Endothelial cell of umbilical vein (primary cell): Measurements from ENCODE around the gene WDR43. TPM values are rescaled to one million over a fixed set of nuclear protein-coding genes. Genes with fewer than 3 reads are reported as not detected.

ENCODE experiments used
- BruUV-seq: library from RNA; stranded (reverse); fragments of 400-500 nt; replicated peaks from 2 replicates; lab custom pipeline; 2021; lab: Mats Ljungman, UMichigan
- CTCF ChIA-PET: fragments of 300-600, 350-600 bp; sonication (Branson Sonifier 250); formaldehyde crosslinking; loops from one replicate; lab custom pipeline; 2021; ENCODE audit warnings: antibody characterized with exemption, inconsistent platforms; lab: Charles Lee
- POLR2A ChIA-PET: fragments of 300-600, 350-600 bp; sonication (Branson Sonifier 250); formaldehyde crosslinking; loops from one replicate; lab custom pipeline; 2021; ENCODE audit warnings: antibody characterized with exemption, inconsistent platforms; lab: Charles Lee
- DNase-seq: peaks from one replicate; pipeline ENCODE4 v3.0.0-alpha.2; 2011; ENCODE audit warnings: low read depth, low spot score
- FAIRE-seq: peaks from 2 replicates; lab custom pipeline; 2011; peaks lifted over from hg19 to GRCh38; lab: Jason Lieb, UNC
- H2AFZ ChIP-seq: 2 replicates; pipeline ENCODE4 v1.6.0; 2012; ENCODE audit warnings: low read depth, low read length, control low read depth, inconsistent platforms
- H3K27ac ChIP-seq: 2 replicates; pipeline ENCODE4 v1.5.1; 2011; ENCODE audit warnings: low read depth, mild to moderate bottlenecking, control low read depth, low read length, moderate library complexity; ENCODE audit not compliant: insufficient read depth
- H3K27me3 ChIP-seq, 2 experiments: 2 replicates each; pipeline versions ENCODE4 v1.6.0 to v1.6.1; 2011; ENCODE audit warnings: low read length in 2 of 2, mixed read lengths in 1 of 2; ENCODE audit not compliant: control insufficient read depth in 2 of 2, insufficient read depth in 2 of 2
- H3K36me3 ChIP-seq, 2 experiments: 2 replicates in 1 of 2; 3 replicates in 1 of 2; pipeline ENCODE4 v1.5.1; 2011; ENCODE audit warnings: low read length in 2 of 2, mild to moderate bottlenecking in 1 of 2, moderate library complexity in 1 of 2; ENCODE audit not compliant: control insufficient read depth in 2 of 2, insufficient read depth in 2 of 2; ENCODE audit errors: extremely low read depth in 1 of 2
- H3K4me1 ChIP-seq: 3 replicates; pipeline ENCODE4 v1.5.1; 2011; ENCODE audit warnings: mild to moderate bottlenecking, low read length; ENCODE audit not compliant: control insufficient read depth, insufficient read depth; ENCODE audit errors: extremely low read depth
- H3K4me2 ChIP-seq: 2 replicates; pipeline ENCODE4 v1.6.1; 2011; ENCODE audit warnings: low read length, control low read depth, mixed read lengths; ENCODE audit not compliant: insufficient read depth
- H3K4me3 ChIP-seq, 3 experiments: fragments of 200-600 bp in 1 of 3; sonication (generic), shearing (Covaris generic) in 1 of 3; replicated peaks in 1 of 3; 2 replicates each; pipeline ENCODE4 v1.5.1; 2011 to 2016; ENCODE audit warnings: control low read depth in 3 of 3, low read length in 3 of 3, mild to moderate bottlenecking in 2 of 3, inconsistent platforms in 1 of 3, low read depth in 1 of 3, moderate library complexity in 1 of 3; ENCODE audit not compliant: insufficient read depth in 1 of 3
- H3K79me2 ChIP-seq: 2 replicates; pipeline ENCODE4 v1.6.0; 2012; ENCODE audit warnings: low read length, inconsistent platforms; ENCODE audit not compliant: control insufficient read depth, insufficient read depth
- H3K9ac ChIP-seq: replicated peaks from 2 replicates; pipeline ENCODE3; 2011; ENCODE audit warnings: low read length, control low read depth; ENCODE audit not compliant: insufficient read depth; ENCODE audit errors: extremely low read depth
- H3K9me1 ChIP-seq: replicated peaks from 3 replicates; pipeline ENCODE4 v1.6.0; 2011; ENCODE audit warnings: mild to moderate bottlenecking, low read length; ENCODE audit not compliant: control insufficient read depth, insufficient read depth; ENCODE audit errors: extremely low read depth
- H3K9me3 ChIP-seq: replicated peaks from 2 replicates; pipeline ENCODE4 v1.5.1; 2012; ENCODE audit warnings: low read length, inconsistent platforms; ENCODE audit not compliant: control insufficient read depth, insufficient read depth
- H4K20me1 ChIP-seq: replicated peaks from 2 replicates; pipeline ENCODE3; 2011; ENCODE audit warnings: mild to moderate bottlenecking, low read length; ENCODE audit not compliant: control insufficient read depth, insufficient read depth; ENCODE audit errors: extremely low read depth
- CTCF ChIP-seq, 2 donors: IDR thresholded peaks; 1 replicate in 1 of 2; 2 replicates in 1 of 2; pipeline ENCODE4 v1.5.1; 2011; ENCODE audit warnings: low read length in 2 of 2, mild to moderate bottlenecking in 2 of 2, moderate library complexity in 2 of 2, control low read depth in 1 of 2, inconsistent platforms in 1 of 2, low read depth in 1 of 2; ENCODE audit not compliant: insufficient read depth in 1 of 2; ENCODE audit errors: extremely low read depth in 1 of 2
- EZH2 ChIP-seq: IDR thresholded peaks from 2 replicates; pipeline ENCODE4 v1.6.1; 2012; ENCODE audit warnings: borderline replicate concordance, low read depth, mild to moderate bottlenecking, moderate library complexity, low read length, inconsistent platforms; ENCODE audit not compliant: severe bottlenecking
- FOS ChIP-seq: IDR thresholded peaks from 2 replicates; pipeline ENCODE4 v1.6.1; 2011; ENCODE audit warnings: mild to moderate bottlenecking, low read length, moderate library complexity, borderline replicate concordance; ENCODE audit not compliant: insufficient read depth
- GATA2 ChIP-seq: IDR thresholded peaks from 2 replicates; pipeline ENCODE4 v1.7.0; 2011; ENCODE audit warnings: low read depth, mild to moderate bottlenecking, moderate library complexity, mixed read lengths, low read length; ENCODE audit not compliant: insufficient read length, insufficient read depth
- JUN ChIP-seq: IDR thresholded peaks from 2 replicates; pipeline ENCODE4 v1.6.1; 2011; ENCODE audit warnings: borderline replicate concordance, low read depth; ENCODE audit not compliant: insufficient read length, insufficient read depth
- MAX ChIP-seq: IDR thresholded peaks from 2 replicates; pipeline ENCODE4 v1.6.1; 2011; ENCODE audit not compliant: insufficient read depth, insufficient read length
- MYC ChIP-seq: IDR thresholded peaks from one replicate; pipeline ENCODE4 v1.6.1; 2011; ENCODE audit warnings: mild to moderate bottlenecking, low read depth, low read length
- POLR2A ChIP-seq: IDR thresholded peaks from 2 replicates; pipeline ENCODE4 v1.6.1; 2012; ENCODE audit warnings: low read depth, mild to moderate bottlenecking, control low read depth, low read length
- POLR2AphosphoS5 ChIP-seq: IDR thresholded peaks from 2 replicates; pipeline ENCODE4 v1.6.1; 2012; ENCODE audit warnings: low read depth, mild to moderate bottlenecking, control low read depth, low read length, moderate library complexity; ENCODE audit not compliant: insufficient read depth
- dilution Hi-C: fragments of 300-500 bp; cut with MboI; formaldehyde crosslinking; loops from one replicate; pipeline ENCODE4 v1.15.0; 2019; ENCODE audit warnings: low sequenced_read_pairs; ENCODE audit not compliant: extremely low pct_ligation_motif_present
- intact Hi-C: fragments of 100-400 bp; cut with micrococcal nuclease; formaldehyde crosslinking; loops from one replicate; pipeline ENCODE4 v1.10.0; 2022
- polyA plus RNA-seq, 4 experiments: library from polyadenylated mRNA; depleted of rRNA in 3 of 4; stranded (reverse) in 3 of 4; unstranded in 1 of 4; fragments of >200 nt; gene quantifications; 2 replicates each; pipeline versions ENCODE4 v1.2.1 to v1.2.3, GENCODE V29; 2011 to 2012; ENCODE audit warnings: missing spikeins in 1 of 4
- total RNA-seq: library from RNA; stranded (reverse); gene quantifications from 2 replicates; pipeline ENCODE4 v1.2.3, GENCODE V29; 2021

WDR43 gene
- total and polyA plus RNA-seq, 2 donors (not counting 3 experiments of a cell fraction or from before 2014, with no cell fraction given) = 23.7 to 60.6 TPM

- dilution Hi-C loops (no loop called here), intact Hi-C loops (loop anchor here (5.0 kb wide), 2 partner anchors 105 to 360 kb away; no protein-coding TSS in a partner anchor)
- H3K4me1 ChIP-seq = peaks cover 9% of the 10 kb centered on the region
- BruUV-seq = no TSS peak
- no peak overlapping the region for H3K4me2 ChIP-seq
- no peak overlapping the region for H3K4me3 ChIP-seq
- peaks cover 2% of the 10 kb centered on the region for H4K20me1 ChIP-seq
- peaks cover 72% of the 10 kb centered on the region for H3K79me2 ChIP-seq
- H3K27ac ChIP-seq = no peak overlapping the region
- DNase-seq = no peak
- POLR2A ChIA-PET = no interaction called here
- no peak for FAIRE-seq
- TF ChIP-seq CTCF (IDR thresholded peaks at IDR 0.05; ENCODE audit: extremely low read depth in 1 of 2, insufficient read depth in 1 of 2, low read depth in 1 of 2, low read length in 2 of 2) (no peak), MYC (no peak), JUN (no peak), FOS (no peak), GATA2 (no peak), MAX (no peak), EZH2 (no peak), POLR2A (no peak), POLR2AphosphoS5 (no peak)
- H3K9ac ChIP-seq = no peak overlapping the region
- H3K36me3 ChIP-seq = peaks cover 21 to 41% of the 10 kb centered on the region in 2 experiments
- no peak overlapping the region for H2AFZ ChIP-seq
- H3K9me3 ChIP-seq = no peaks in the 10 kb centered on the region
- H3K27me3 ChIP-seq = no peaks in the 10 kb centered on the region
- no peaks in the 10 kb centered on the region for H3K9me1 ChIP-seq
- CTCF ChIA-PET = interaction anchor here (1.3 kb wide), 1 partner anchor 360 kb away, joined by 3 read pairs; no protein-coding TSS in a partner anchor
Observed at GRCh38 chr2:28926847-28927246, 32.4 kb downstream of the WDR43 start.
